Stimulated activated CD8-positive, alpha-beta memory T cell treated with anti-CD3 and anti-CD28 coated beads, Interleukin-4, amount 100 ng/mL, for 1 hour (primary cell): ENCODE data around the gene RNF224.

Experiments
- DNase-seq, 2 donors: peaks; one replicate each; pipeline ENCODE4 v3.0.0-alpha.2; 2020; ENCODE audit warnings: low read depth in 2 of 2, low spot score in 1 of 2

The RNF224 gene

GRCh38 chr9:137225699-137226331 is 1.5 kb upstream of the RNF224 start:
- no peak for DNase-seq

GRCh38 chr9:137226338-137227053 is 806 bp upstream of the RNF224 start:
- no peak for DNase-seq

DNA sequence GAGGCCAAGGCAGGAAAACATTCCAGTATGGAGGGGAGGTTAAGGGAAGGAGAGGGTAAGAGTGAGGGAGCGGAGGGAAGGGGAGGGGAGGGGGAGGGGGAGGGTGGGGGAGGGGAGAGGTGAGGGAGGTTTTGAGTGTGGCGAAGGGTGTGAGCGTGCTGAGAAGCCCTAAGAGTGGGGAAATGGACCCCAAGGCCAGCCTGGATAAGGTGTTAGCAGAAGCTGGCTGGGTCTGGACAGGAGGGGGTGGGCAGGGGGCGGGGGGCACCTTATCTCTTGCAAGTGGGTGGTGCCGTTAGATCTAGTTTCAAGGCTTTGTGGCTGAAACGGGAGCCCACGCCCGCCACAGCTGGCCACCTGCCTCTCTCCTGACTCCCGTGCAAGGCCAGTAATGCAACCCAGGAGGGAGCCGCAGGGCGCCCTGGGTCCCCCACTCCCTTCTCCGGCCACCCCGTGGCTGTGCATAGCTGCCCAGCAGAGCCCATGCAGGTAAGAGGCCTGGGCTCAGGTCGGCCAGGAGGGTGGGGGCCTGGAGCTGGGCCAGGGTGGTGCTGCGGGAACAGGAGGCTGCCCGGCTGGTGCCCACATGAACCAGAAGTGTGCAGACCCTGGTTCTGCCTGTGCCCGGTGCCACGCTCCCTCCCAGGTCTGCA is 677 bp downstream of the RNF224 start:
- no peak for DNase-seq

GRCh38 chr9:137228506-137228967 is 1.2 kb downstream of the RNF224 start:
- DNase-seq: no peak

DNA sequence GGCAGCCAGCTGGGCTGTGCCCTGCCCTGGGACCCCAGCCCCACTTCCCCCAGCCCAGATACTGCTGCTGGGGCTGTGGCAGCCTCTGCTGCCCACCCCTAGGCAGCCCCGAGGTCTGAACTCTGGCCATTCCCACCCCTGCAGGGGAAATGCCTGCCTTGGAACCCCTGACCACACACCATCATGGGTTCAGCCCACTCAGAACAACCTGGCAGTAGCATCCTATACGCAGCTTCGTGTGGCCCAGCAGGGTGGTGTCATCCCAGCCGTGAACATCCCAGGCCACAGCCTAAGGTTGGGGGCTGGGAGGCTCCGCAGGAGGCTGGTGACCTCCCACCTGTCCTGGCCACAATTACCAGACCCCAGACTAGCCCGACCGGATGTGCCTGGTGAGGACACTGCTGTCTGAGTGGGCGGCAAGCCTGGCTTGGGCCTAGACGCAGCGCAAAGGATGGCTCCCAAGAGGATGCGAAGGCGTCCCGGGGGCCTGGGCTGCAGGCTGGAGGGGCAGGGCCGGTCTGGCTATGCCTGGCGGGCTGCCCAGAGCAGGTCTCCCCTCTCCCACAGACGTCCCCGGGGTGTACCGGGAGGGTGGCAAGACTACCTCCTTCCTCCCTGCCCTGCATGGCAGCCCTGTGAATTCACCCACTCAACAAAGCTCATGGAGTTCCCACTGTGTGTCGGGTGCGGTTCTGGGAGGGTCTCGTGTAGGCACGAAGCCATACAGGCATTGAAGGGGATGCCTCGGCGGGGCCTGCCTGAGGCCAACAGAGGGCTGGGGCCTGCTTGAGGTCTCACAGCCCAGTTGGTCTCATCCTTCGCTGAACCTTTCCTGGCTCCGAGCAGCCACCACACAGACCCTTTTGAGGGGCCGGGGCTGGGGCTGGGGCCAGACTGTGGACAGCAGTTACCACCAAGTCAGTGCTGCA is 1.9 kb downstream of the RNF224 start:
- DNase-seq: no peak

DNA sequence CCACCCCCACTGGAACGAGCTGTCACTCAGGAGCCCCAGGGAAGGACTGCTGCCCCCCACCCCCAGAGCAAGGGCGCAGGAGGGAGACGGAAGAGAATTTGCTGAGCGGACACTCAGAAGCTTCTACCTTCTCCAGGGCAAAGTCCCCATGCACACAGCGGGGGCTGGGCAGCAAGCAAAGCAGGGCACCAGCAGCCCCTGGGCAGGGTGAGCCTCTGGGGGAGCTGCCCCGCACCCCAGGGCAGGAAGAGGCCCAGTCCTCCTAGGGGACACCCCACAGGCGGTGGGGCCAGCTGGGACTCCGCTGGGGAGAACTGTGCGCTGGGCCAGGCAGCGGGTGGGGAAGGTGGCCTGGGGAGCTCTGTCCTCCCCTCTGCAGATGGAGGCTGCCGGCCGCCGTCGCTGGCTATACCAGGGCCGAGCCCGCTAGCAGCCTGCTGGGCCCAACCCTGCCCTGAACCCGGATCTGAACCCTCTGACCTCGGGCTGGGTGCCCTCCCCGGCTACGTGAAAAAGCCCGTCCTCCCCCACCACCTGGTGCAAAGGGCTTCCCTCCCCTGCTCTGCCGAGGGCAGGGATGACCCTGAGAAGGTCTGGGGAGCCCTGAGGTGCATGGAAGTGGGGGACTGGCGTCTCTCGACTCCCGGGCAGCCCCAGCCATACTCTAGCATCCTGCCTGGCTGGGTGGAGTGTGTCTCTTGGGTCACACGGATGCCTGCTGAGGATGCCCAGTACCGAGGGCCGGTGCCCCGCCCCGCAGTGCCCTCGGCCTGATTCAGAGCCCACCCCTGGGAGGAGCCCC is 2.8 kb downstream of the RNF224 start:
- DNase-seq: no peak

- DNase-seq: no peak
Measured at GRCh38 chr9:137230705-137231371, 3.5 kb downstream of the RNF224 start, which contains the start of gene SLC34A3. SLC34A3 (plus strand) TSS chr9:137230901; CDS start chr9:137231703, 802 bp downstream.

DNA sequence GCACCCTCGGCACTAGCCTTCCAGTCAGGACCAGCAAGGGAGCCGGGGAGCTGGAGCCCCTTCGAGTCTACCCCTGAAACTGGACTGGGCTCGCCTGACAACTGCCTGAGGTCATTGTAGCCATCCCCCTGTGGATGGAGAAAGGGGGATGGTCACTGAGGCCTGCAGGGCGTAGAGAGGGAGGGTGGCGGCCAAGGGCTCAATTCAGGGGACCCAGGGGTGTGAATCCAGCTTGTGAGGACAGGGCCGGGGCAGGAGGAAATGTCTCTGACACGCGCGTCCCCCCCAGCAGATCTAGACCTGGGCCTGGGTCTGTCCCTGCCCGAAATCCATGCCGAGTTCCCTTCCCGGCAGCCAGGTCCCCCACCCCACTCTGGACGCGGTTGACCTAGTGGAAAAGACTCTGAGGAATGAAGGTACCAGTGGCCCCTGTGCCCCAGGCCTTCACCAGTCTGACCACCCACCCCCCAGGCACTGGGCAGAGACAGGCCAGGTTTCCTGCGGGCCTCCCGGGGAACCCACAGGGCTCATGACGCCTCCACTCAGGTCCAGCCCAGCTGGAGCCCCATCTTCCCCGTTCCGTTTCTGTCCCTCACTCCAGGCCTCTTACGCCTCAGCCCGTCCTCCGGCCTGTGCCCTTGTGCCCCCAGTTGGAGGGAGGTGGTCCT is 4.2 kb downstream of the RNF224 start:
- no peak for DNase-seq

DNA sequence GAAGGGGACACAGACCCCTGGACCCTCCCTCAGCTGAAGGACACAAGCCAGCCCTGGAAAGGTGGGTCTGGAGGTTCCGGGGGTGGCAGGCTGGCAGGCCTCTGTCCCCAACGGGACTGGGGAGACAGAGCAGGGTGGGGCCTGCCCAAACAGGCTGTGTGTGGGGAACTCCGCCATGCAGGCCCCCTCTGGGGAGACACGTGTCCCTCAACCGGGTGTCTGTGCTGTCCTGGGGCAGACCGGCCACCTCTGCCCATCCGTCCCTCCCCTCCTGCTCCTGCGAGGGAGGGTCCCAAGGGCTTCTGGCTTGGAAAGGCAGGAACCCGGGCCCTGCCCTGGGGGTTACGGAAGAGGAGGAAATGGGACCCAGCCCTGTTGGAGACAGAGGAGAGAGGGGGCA is 4.8 kb downstream of the RNF224 start:
- DNase-seq: no peak

GRCh38 chr9:137232510-137232909 is 5.2 kb downstream of the RNF224 start:
- no peak for DNase-seq

GRCh38 chr9:137233143-137233980 is 6.1 kb downstream of the RNF224 start:
- DNase-seq: no peak

- no peak for DNase-seq
Measured at GRCh38 chr9:137234055-137234697, 6.9 kb downstream of the RNF224 start.

DNA sequence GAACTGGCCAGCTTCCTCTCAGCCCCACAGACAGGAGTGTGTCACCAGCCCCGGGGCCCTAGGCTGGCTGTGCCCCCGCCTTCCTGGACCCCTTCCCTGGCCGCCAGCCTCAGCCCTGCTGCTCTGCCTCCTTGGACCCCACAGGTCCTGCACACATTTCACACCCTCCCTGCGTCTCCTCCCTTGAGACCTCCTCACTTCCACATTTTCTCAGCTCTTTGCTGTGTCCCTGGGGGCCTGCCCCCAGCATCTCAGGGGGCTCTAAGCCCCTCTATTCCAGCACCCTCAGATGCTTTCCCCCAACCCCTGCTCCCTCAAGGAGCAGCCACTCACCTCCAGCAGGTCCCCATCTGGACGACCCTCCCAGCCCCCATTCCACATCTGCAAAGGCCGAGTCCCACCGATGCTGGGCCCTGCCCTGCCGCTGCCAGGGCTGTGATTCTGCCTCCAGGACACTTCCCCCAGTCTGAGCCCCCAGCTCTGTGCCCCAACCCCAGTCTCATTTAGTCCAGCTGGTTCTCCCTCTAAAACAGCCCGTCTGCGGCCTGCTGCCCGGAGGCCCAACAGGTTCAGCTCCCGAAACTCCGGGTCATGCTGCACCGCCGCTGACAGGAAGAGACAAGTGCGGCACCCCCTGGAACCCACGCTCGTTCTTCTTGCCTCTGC is 7.6 kb downstream of the RNF224 start:
- DNase-seq: no peak

- no peak for DNase-seq
Measured at GRCh38 chr9:137235424-137236237, 8.3 kb downstream of the RNF224 start.

DNA sequence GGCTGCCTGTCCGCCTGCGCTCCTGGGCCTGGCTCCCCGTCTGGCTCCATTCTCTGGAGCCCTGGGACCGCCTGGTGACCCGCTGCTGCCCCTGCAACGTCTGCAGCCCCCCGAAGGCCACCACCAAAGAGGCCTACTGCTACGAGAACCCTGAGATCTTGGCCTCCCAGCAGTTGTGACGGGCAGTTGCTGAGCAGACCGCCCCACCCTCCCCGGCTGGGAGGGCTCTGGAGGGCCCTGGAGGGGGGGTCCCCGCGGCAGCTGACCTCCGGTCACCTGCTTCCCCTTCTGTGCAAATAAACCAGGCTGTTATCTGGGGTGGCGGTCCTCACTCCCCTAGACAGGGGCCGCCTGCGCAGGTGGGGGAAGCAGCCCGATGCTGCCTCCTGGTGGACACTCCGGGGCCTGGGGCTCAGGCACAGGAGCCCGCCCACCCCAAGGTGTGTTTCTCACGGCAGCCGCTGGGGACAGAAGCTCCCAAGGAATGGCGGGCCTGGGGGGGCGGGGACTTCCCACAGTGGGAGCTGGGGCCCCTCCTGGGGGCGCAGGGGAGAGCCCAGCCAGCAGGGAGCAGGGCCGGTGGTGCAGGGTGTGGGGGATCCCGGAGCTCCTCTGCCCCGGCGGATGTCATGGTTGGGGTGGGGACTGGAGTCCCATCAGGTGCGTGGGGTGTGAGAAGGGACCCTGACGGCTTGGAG is 9.1 kb downstream of the RNF224 start:
- peak; percentile 70 to 85 for DNase-seq

GRCh38 chr9:137236936-137237421 is 9.7 kb downstream of the RNF224 start:
- DNase-seq: no peak
